ENCODE measurements around the gene MTRR. TPM values are rescaled to one million over a fixed set of nuclear protein-coding genes. Genes with fewer than 3 reads are reported as not detected.

The MTRR gene
- total RNA-seq, 1 donor from 2014 or later, result 32.4 TPM

- intact Hi-C loops (cut with micrococcal nuclease), result no loop called here
- Histone ChIP-seq H3K27me3 (ENCODE audit: low read depth) (no peaks in the 10 kb centered on the region), H3K4me3 (no peak overlapping the region), H3K36me3 (peaks cover 36% of the 10 kb centered on the region), H3K27ac (replicated peaks) (no peak overlapping the region), H3K4me1 (no peaks in the 10 kb centered on the region), H3K9me3 (replicated peaks) (no peaks in the 10 kb centered on the region)
- no peak for DNase-seq
- peak; percentile 75 for TF ChIP-seq CTCF (IDR thresholded peaks at IDR 0.05; ENCODE audit: borderline replicate concordance)
These were observed 12.1 kb upstream of the MTRR start for GRCh38 chr5:7856855-7857254.

- no peak overlapping the region for H3K27ac ChIP-seq (replicated peaks)
These were observed 11.6 kb upstream of the MTRR start for GRCh38 chr5:7857361-7857760.

GRCh38 chr5:7857926-7858632 is 10.9 kb upstream of the MTRR start:
- no peaks in the 10 kb centered on the region for H3K27me3 ChIP-seq (ENCODE audit: low read depth)
- H3K4me3 ChIP-seq, result no peak overlapping the region
- no peaks in the 10 kb centered on the region for H3K9me3 ChIP-seq (replicated peaks)
- intact Hi-C loops (cut with micrococcal nuclease), result no loop called here
- no peak for TF ChIP-seq CTCF (IDR thresholded peaks at IDR 0.05; ENCODE audit: borderline replicate concordance)
- H3K27ac ChIP-seq (replicated peaks), result no peak overlapping the region
- H3K36me3 ChIP-seq, result peaks cover 47% of the 10 kb centered on the region
- no peaks in the 10 kb centered on the region for H3K4me1 ChIP-seq
- DNase-seq, result no peak

More at GRCh38 chr5:7857361-7857760, 11.6 kb upstream of the MTRR start:
- intact Hi-C loops (cut with micrococcal nuclease), result no loop called here
- Histone ChIP-seq H3K9me3 (replicated peaks) (no peaks in the 10 kb centered on the region), H3K4me1 (no peaks in the 10 kb centered on the region), H3K27me3 (ENCODE audit: low read depth) (no peaks in the 10 kb centered on the region), H3K36me3 (peaks cover 41% of the 10 kb centered on the region), H3K4me3 (no peak overlapping the region)
- TF ChIP-seq CTCF (IDR thresholded peaks at IDR 0.05; ENCODE audit: borderline replicate concordance), result no peak
- DNase-seq, result no peak

GRCh38 chr5:7866196-7866595 is 2.8 kb upstream of the MTRR start:
- Histone ChIP-seq H3K36me3 (peaks cover 39% of the 10 kb centered on the region), H3K9me3 (replicated peaks) (no peaks in the 10 kb centered on the region), H3K27me3 (ENCODE audit: low read depth) (no peaks in the 10 kb centered on the region), H3K4me3 (no peak overlapping the region), H3K4me1 (peaks cover 49% of the 10 kb centered on the region), H3K27ac (replicated peaks) (no peak overlapping the region)
- no peak for TF ChIP-seq CTCF (IDR thresholded peaks at IDR 0.05; ENCODE audit: borderline replicate concordance)
- intact Hi-C loops (cut with micrococcal nuclease), result no loop called here
- DNase-seq, result no peak

- Histone ChIP-seq H3K9me3 (replicated peaks) (no peaks in the 10 kb centered on the region), H3K27me3 (ENCODE audit: low read depth) (no peaks in the 10 kb centered on the region), H3K27ac (replicated peaks) (no peak overlapping the region), H3K4me1 (peaks cover 57% of the 10 kb centered on the region), H3K36me3 (peaks cover 28% of the 10 kb centered on the region), H3K4me3 (no peak overlapping the region)
- intact Hi-C loops (cut with micrococcal nuclease), result no loop called here
- TF ChIP-seq CTCF (IDR thresholded peaks at IDR 0.05; ENCODE audit: borderline replicate concordance), result no peak
- no peak for DNase-seq
These were observed 1.7 kb upstream of the MTRR start for GRCh38 chr5:7867260-7867659.
